Measurements from ENCODE around the gene CCDC157.

- no peak for TF ChIP-seq EZH2 (IDR thresholded peaks at IDR 0.05)
- TF ChIP-seq CTCF (IDR thresholded peaks at IDR 0.05): no peak
- no peak for TF ChIP-seq EZH2phosphoT487 (IDR thresholded peaks at IDR 0.05)
Measured at GRCh38 chr22:30347255-30347892, 9.4 kb upstream of the CCDC157 start.

Measured in neural progenitor cell (in vitro differentiated cells).